NCI-H1436 treated with DMSO at 0.1 percent for 48 hours (cell line): ENCODE results near the gene PTK6.
"Not testable (repeated sequence)": the region's sequence is repeated elsewhere in the genome, so short reads cannot be mapped to it uniquely, and the experiment has no call there.

Experiments
- DNase-seq: peaks from one replicate; lab custom pipeline; 2025; lab: John Stamatoyannopoulos, UW

PTK6 gene

GRCh38 chr20:63494420-63495166, 42.6 kb downstream of the PTK6 start:
- DNase-seq, result no peak

GRCh38 chr20:63494084-63494419, 43.1 kb downstream of the PTK6 start:
- DNase-seq, result no peak

GRCh38 chr20:63493563-63494020, 43.6 kb downstream of the PTK6 start:
- no peak for DNase-seq

GRCh38 chr20:63492982-63493381, 44.2 kb downstream of the PTK6 start:
- no peak for DNase-seq

GRCh38 chr20:63492518-63492917, 44.7 kb downstream of the PTK6 start:
- no peak for DNase-seq

- DNase-seq, result no peak
Observed at GRCh38 chr20:63491635-63492230, 45.4 kb downstream of the PTK6 start.

- no peak for DNase-seq
Observed at GRCh38 chr20:63491078-63491477, 46.1 kb downstream of the PTK6 start.

GRCh38 chr20:63490416-63490815, 46.8 kb downstream of the PTK6 start:
- no peak for DNase-seq

- DNase-seq, result no peak
Observed at GRCh38 chr20:63488315-63489251, 48.6 kb downstream of the PTK6 start.

- no peak for DNase-seq
Observed at GRCh38 chr20:63487781-63488241, 49.4 kb downstream of the PTK6 start.

GRCh38 chr20:63487116-63487764, 49.9 kb downstream of the PTK6 start:
- no peak for DNase-seq

GRCh38 chr20:63486300-63486855, 50.8 kb downstream of the PTK6 start:
- DNase-seq, result no peak

- no peak for DNase-seq
Observed at GRCh38 chr20:63484651-63485403, 52.3 kb downstream of the PTK6 start.

- no peak for DNase-seq
Observed at GRCh38 chr20:63484236-63484635, 52.9 kb downstream of the PTK6 start.

GRCh38 chr20:63483834-63484233, 53.3 kb downstream of the PTK6 start:
- no peak for DNase-seq

- DNase-seq, result no peak
Observed at GRCh38 chr20:63482021-63482587, 55.1 kb downstream of the PTK6 start.

GRCh38 chr20:63481503-63481902, 55.7 kb downstream of the PTK6 start:
- no peak for DNase-seq

- not testable (repeated sequence) for DNase-seq
Observed at GRCh38 chr20:63479695-63480419, 57.3 kb downstream of the PTK6 start.

- DNase-seq, result no peak
Observed at GRCh38 chr20:63478346-63479302, 58.6 kb downstream of the PTK6 start.
